Immature natural killer cell (primary cell): ENCODE measurements around the gene EN2. TPM values are rescaled to one million over a fixed set of nuclear protein-coding genes. Genes with fewer than 3 reads are reported as not detected.

Experiments
- DNase-seq, 3 donors: peaks; one replicate each; pipeline ENCODE4 v3.0.0; 2022; ENCODE audit warnings: mixed read lengths in 1 of 3
- H3K27ac Mint-ChIP-seq, 6 donors: one replicate each; pipeline ENCODE4 v1.8.0; 2020; ENCODE audit warnings: mixed read lengths in 6 of 6, mild to moderate bottlenecking in 5 of 6, inconsistent platforms in 4 of 6, moderate library complexity in 3 of 6
- H3K27me3 Mint-ChIP-seq, 3 donors: one replicate each; pipeline ENCODE4 v1.8.0; 2020 to 2021; ENCODE audit warnings: low read depth in 3 of 3, mild to moderate bottlenecking in 3 of 3, mixed read lengths in 3 of 3, moderate library complexity in 3 of 3, inconsistent platforms in 1 of 3
- H3K36me3 Mint-ChIP-seq, 3 donors: one replicate each; pipeline ENCODE4 v1.8.0; 2020; ENCODE audit warnings: mixed read lengths in 3 of 3, inconsistent platforms in 2 of 3, mild to moderate bottlenecking in 2 of 3
- H3K4me1 Mint-ChIP-seq, 2 donors: one replicate each; pipeline ENCODE4 v1.8.0; 2020; ENCODE audit warnings: inconsistent platforms in 2 of 2, mild to moderate bottlenecking in 2 of 2, mixed read lengths in 2 of 2, moderate library complexity in 1 of 2
- H3K4me3 Mint-ChIP-seq, 5 donors: one replicate each; pipeline ENCODE4 v1.8.0; 2020; ENCODE audit warnings: mild to moderate bottlenecking in 5 of 5, mixed read lengths in 5 of 5, inconsistent platforms in 3 of 5, moderate library complexity in 3 of 5
- H3K9me3 Mint-ChIP-seq, 6 donors: one replicate each; pipeline ENCODE4 v1.8.0; 2020; ENCODE audit warnings: mild to moderate bottlenecking in 6 of 6, mixed read lengths in 6 of 6, inconsistent platforms in 4 of 6, moderate library complexity in 3 of 6
- polyA plus RNA-seq, 3 donors: library from polyadenylated mRNA; unstranded; fragments of 300-500 nt; fragmentation: Illumina TruSeq; gene quantifications; one replicate each; pipeline ENCODE4 v1.2.3, GENCODE V29; 2021

EN2 gene
- polyA plus RNA-seq, 3 donors from 2014 or later: not detected

- no peaks in the 10 kb centered on the region for H3K36me3 Mint-ChIP-seq
Measured at GRCh38 chr7:155467846-155468784, 10.2 kb downstream of the EN2 start.

GRCh38 chr7:155468785-155469148 lies 10.8 kb downstream of the EN2 start:
- peaks cover 3 to 11% of the 10 kb centered on the region in 2 donors for H3K4me1 Mint-ChIP-seq
- peak overlapping the region in 2 of 5 donors; percentile 23 to 48 for H3K4me3 Mint-ChIP-seq
- peaks cover 0 to 1% (median 0%) of the 10 kb centered on the region in 6 donors for H3K9me3 Mint-ChIP-seq
- H3K27me3 Mint-ChIP-seq: peaks cover 44 to 49% (median 47%) of the 10 kb centered on the region in 3 donors
- DNase-seq: no peak
- no peaks in the 10 kb centered on the region for H3K36me3 Mint-ChIP-seq
- no peak overlapping the region for H3K27ac Mint-ChIP-seq

More at GRCh38 chr7:155467846-155468784, 10.2 kb downstream of the EN2 start:
- peaks cover 3 to 11% of the 10 kb centered on the region in 2 donors for H3K4me1 Mint-ChIP-seq
- DNase-seq: no peak
- peak overlapping the region in 2 of 5 donors; percentile 23 to 48 for H3K4me3 Mint-ChIP-seq
- no peak overlapping the region for H3K27ac Mint-ChIP-seq
- H3K27me3 Mint-ChIP-seq: peaks cover 41 to 54% (median 45%) of the 10 kb centered on the region in 3 donors
- H3K9me3 Mint-ChIP-seq: peaks cover 0 to 2% (median 0%) of the 10 kb centered on the region in 6 donors

DNA sequence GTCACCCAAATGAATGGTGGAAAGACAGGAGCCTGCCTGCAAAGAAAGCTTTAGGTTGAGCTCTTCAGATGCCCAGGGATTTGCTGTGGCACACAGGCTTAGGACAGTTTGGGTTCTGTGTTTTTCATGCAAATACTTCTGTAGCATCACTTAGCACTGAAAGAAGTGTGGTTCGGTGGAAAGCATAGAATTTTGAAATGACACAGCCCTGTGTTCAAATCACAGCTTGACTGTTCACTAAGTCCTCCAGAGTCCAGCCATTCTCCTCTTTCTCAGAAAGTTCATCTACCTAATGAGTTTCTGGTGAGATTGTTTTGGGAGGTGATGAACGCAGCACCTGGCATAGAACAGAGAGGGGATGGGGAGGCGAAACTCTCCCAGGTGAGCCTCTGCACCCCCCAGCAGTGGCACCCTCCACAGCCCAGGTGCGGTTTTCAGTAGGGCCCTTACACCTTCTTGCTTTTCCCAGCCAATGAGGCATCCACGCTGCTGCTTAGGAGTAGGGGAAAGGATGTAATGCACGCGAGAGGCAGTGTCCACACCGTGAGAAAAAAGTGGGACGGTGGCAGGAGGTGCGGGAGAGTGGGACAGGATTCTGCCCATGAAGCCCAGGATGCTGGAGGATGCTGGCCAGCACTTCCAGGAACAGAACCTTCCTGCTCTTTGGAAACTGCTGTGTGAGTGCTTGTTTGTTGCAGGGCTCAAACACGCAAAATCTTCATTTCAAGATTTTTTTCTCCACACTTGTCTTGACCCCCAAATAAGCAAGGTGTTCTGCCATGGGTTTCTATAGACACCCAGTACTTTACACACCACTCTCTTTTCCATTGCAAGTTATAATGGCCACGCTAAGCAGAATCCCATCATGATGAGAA lies 11.6 kb downstream of the EN2 start:
- peaks cover 0 to 3% (median 0%) of the 10 kb centered on the region in 6 donors for H3K9me3 Mint-ChIP-seq
- peaks cover 3 to 11% of the 10 kb centered on the region in 2 donors for H3K4me1 Mint-ChIP-seq
- no peak for DNase-seq
- H3K27ac Mint-ChIP-seq: no peak overlapping the region
- H3K27me3 Mint-ChIP-seq: peaks cover 43 to 48% (median 44%) of the 10 kb centered on the region in 3 donors
- H3K4me3 Mint-ChIP-seq: peak overlapping the region in 2 of 5 donors; percentile 23 to 48
- H3K36me3 Mint-ChIP-seq: no peaks in the 10 kb centered on the region

DNA sequence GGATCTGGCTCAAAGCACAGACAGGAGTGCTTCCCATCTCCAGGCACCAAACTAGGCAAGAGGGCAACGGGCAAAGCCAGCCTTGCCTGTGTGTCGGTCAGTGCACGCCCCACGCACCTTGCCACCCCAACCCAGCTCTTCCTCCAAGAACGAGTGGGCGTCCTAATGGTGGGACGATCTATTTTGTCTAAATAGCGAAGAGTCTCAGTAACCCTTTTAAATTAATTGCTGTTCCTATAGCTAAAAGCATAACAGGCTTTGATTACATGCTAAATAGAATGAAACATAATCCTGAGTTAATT lies 12.2 kb downstream of the EN2 start:
- no peak overlapping the region for H3K27ac Mint-ChIP-seq
- no peak overlapping the region for H3K4me3 Mint-ChIP-seq
- peaks cover under 1 to 9% of the 10 kb centered on the region in 2 donors for H3K4me1 Mint-ChIP-seq
- H3K9me3 Mint-ChIP-seq: peaks cover 0 to 4% (median 0%) of the 10 kb centered on the region in 6 donors
- no peaks in the 10 kb centered on the region for H3K36me3 Mint-ChIP-seq
- DNase-seq: no peak
- H3K27me3 Mint-ChIP-seq: peaks cover 40 to 47% (median 44%) of the 10 kb centered on the region in 3 donors

- peaks cover 0 to 5% of the 10 kb centered on the region in 2 donors for H3K4me1 Mint-ChIP-seq
- peaks cover 38 to 44% (median 40%) of the 10 kb centered on the region in 3 donors for H3K27me3 Mint-ChIP-seq
- H3K9me3 Mint-ChIP-seq: peaks cover 0 to 4% (median 0%) of the 10 kb centered on the region in 6 donors
- no peak overlapping the region for H3K4me3 Mint-ChIP-seq
- no peak overlapping the region for H3K27ac Mint-ChIP-seq
- DNase-seq: no peak
- no peaks in the 10 kb centered on the region for H3K36me3 Mint-ChIP-seq
Measured at GRCh38 chr7:155470686-155471638, 13.0 kb downstream of the EN2 start.

- DNase-seq: no peak
- Mint-ChIP-seq H3K36me3 (no peaks in the 10 kb centered on the region), H3K4me3 (no peak overlapping the region), H3K27ac (no peak overlapping the region), H3K27me3 (peaks cover 35 to 36% (median 36%) of the 10 kb centered on the region in 3 donors), H3K9me3 (peaks cover 0 to 7% (median 0%) of the 10 kb centered on the region in 6 donors), H3K4me1 (peaks cover 0 to 5% of the 10 kb centered on the region in 2 donors)
Measured at GRCh38 chr7:155471718-155472117, 13.8 kb downstream of the EN2 start.

DNA sequence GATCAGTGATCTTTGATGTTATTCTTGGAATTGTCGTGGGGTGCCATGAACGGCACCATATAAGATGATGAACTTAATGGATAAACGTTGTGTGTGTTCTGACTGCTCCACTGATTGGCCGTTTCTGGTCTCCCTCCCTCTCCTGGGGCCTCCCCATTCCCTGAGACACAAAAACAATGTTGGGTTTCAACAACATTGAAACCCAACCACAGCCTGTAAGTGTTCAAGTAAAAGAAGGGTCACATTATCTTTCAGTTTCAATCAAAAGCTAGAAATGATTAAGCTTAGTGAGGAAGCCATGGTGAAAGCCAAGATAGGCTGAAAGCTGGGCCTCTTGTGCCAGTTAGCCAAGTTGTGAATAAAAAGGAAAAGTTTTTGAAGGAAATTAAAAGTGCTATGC lies 19.5 kb downstream of the EN2 start:
- no peaks in the 10 kb centered on the region for H3K4me1 Mint-ChIP-seq
- H3K9me3 Mint-ChIP-seq: peaks cover 0 to 10% (median 0%) of the 10 kb centered on the region in 6 donors
- no peak overlapping the region for H3K27ac Mint-ChIP-seq
- peaks cover 0 to 4% (median 0%) of the 10 kb centered on the region in 3 donors for H3K36me3 Mint-ChIP-seq
- H3K4me3 Mint-ChIP-seq: no peak overlapping the region
- H3K27me3 Mint-ChIP-seq: peaks cover 12 to 21% (median 14%) of the 10 kb centered on the region in 3 donors
- no peak for DNase-seq

DNA sequence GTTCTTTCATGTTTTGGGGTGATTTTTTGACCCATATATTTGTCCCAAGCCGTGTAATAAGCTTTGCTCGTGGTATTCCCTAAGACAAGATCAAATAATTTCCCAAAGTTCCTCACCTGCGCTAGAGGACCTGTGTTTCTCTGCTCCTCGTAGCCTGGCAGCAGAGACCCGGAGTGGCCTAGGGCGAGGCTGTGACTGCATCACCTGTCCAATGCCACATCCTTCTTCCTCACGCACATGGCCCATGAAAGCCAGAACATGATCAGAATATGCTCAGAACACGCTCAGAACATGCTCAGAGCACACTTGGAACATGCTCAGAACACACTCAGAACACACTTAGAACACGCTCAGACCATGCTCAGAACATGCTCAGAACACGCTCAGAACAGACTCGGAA lies 23.8 kb downstream of the EN2 start:
- H3K27me3 Mint-ChIP-seq: peaks cover 12 to 15% (median 13%) of the 10 kb centered on the region in 3 donors
- H3K9me3 Mint-ChIP-seq: peaks cover 0 to 3% (median 0%) of the 10 kb centered on the region in 6 donors
- H3K36me3 Mint-ChIP-seq: peaks cover 0 to 4% (median 0%) of the 10 kb centered on the region in 3 donors
- H3K4me1 Mint-ChIP-seq: no peaks in the 10 kb centered on the region
- H3K27ac Mint-ChIP-seq: peak overlapping the region in 2 of 6 donors; percentile 89 to 92
- peak overlapping the region in 1 of 5 donors; percentile 75 for H3K4me3 Mint-ChIP-seq
- no peak for DNase-seq

DNA sequence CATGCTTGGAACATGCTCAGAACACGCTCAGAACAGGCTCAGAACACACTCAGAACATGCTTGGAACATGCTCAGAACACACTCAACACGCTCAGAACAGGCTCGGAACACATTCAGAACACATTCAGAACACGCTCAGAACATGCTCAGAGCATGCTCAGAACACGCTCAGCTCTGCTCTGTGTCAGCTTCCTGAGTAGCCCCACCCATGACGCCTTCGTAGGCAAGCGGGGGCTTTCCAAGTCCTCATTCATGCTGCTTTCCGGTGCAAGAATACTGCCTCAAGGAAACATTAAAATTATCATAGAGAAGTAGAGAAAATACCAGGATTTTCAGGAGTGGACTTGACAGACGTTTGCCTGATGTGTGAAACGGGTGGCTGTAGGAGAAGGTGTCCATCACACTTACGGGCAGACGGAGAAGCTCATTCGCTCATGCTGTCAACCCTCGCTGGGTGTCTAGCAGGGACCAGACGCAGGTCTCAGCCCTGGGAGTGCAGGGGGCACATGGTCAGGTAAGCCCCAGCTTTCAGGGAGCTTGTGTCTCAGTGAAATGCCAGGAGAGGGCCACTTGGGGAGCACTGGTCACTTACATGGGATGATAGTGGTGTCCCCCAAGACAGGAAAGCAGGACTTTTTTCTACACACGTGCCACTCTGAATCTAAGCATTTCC lies 24.7 kb downstream of the EN2 start:
- peak overlapping the region in 2 of 6 donors; percentile 89 to 92 for H3K27ac Mint-ChIP-seq
- no peaks in the 10 kb centered on the region for H3K9me3 Mint-ChIP-seq
- peak overlapping the region in 1 of 5 donors; percentile 75 for H3K4me3 Mint-ChIP-seq
- DNase-seq: peak in 1 of 3 donors; percentile 57
- H3K27me3 Mint-ChIP-seq: peaks cover 8 to 13% (median 13%) of the 10 kb centered on the region in 3 donors
- no peaks in the 10 kb centered on the region for H3K4me1 Mint-ChIP-seq
- peaks cover 0 to 4% (median 0%) of the 10 kb centered on the region in 3 donors for H3K36me3 Mint-ChIP-seq

DNA sequence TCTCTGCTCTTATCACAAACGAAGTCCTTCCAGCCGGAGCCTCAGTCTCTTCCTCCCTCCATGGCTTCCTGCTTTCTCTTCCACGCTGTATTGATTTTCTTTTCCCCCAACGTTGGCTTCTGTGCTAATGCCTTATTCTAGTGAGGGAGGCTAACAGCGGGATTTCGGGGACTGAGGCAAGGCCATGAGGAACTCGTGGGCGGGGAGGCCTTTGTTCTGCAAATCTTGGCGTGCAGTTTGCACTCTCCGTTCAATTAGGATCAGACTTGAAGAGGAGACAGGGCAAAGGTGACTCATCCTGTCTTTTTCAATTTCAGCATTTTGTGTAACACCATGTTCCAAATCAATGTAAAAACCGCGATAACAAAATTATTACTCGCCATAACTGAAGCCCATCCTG lies 25.3 kb downstream of the EN2 start:
- no peaks in the 10 kb centered on the region for H3K9me3 Mint-ChIP-seq
- peak overlapping the region in 1 of 5 donors; percentile 75 for H3K4me3 Mint-ChIP-seq
- no peak for DNase-seq
- peaks cover 0 to 4% (median 0%) of the 10 kb centered on the region in 3 donors for H3K36me3 Mint-ChIP-seq
- no peaks in the 10 kb centered on the region for H3K4me1 Mint-ChIP-seq
- peaks cover 6 to 13% (median 12%) of the 10 kb centered on the region in 3 donors for H3K27me3 Mint-ChIP-seq
- H3K27ac Mint-ChIP-seq: peak overlapping the region in 2 of 6 donors; percentile 89 to 92

DNA sequence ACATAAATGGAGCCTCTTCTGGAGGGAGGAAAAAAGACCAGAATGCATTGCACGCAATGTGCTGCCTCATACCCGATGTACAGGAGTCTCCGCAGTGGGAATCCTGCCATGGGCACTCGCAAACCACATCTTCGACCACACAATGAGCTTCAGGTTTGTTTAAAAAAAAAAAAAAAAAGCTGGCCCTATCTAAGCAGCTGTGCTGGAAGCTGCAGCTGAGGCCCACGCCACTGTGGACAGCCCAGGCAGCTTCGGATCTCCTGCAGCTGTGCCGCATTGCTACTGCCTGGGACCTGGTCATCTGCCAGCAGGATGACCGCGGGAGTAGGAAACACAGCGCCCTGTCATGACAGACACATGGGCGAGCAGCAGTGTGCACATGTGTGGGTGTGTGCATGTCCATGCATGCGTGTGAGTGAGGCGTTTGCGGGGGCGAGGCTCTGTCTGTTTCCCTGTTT lies 26.0 kb downstream of the EN2 start:
- no peak for DNase-seq
- Mint-ChIP-seq H3K9me3 (no peaks in the 10 kb centered on the region), H3K27me3 (peaks cover 6 to 15% (median 10%) of the 10 kb centered on the region in 3 donors), H3K36me3 (peaks cover 0 to 2% (median 2%) of the 10 kb centered on the region in 3 donors), H3K27ac (no peak overlapping the region), H3K4me1 (peaks cover 0 to 2% of the 10 kb centered on the region in 2 donors), H3K4me3 (no peak overlapping the region)
